K562 (cell line): Measurements from ENCODE around the gene PRR19. TPM values are rescaled to one million over a fixed set of nuclear protein-coding genes. Genes with fewer than 3 reads are reported as not detected.
A peak's percentile ranks its signal among the peaks of the same experiment; 100 is the strongest.

ENCODE experiments used
- ATAC-seq: fragments of 200-7000 bp; cut with Tn5 transposase; 3 replicates; pipeline ENCODE4 v1.9.1; 2020; ENCODE audit warnings: moderate library complexity
- BruUV-seq: library from RNA; stranded (reverse); fragments of 400-500 nt; replicated peaks from 2 replicates; lab custom pipeline; 2021; lab: Mats Ljungman, UMichigan
- CTCF ChIA-PET: fragments of 300-600 bp; formaldehyde crosslinking; extraction: SDS; loops from one replicate; lab custom pipeline; 2021; ENCODE audit warnings: low intra/inter-chr PET ratio; lab: Yijun Ruan, JAX
- POLR2A ChIA-PET: fragments of 300-600, 350-650 bp; sonication (Branson Sonifier 250); formaldehyde crosslinking; extraction: SDS; loops from one replicate; lab custom pipeline; 2021; ENCODE audit warnings: antibody characterized with exemption, inconsistent platforms; lab: Yijun Ruan, JAX
- DNase-seq, 4 experiments: peaks; one replicate each; pipeline versions ENCODE4 v3.0.0 to v3.0.0-alpha.2; 2011 to 2018; ENCODE audit warnings: low spot score in 3 of 4, mixed read lengths in 3 of 4; ENCODE audit errors: extremely low read depth in 1 of 4
- FAIRE-seq: peaks from 2 replicates; lab custom pipeline; 2011; peaks lifted over from hg19 to GRCh38; lab: Jason Lieb, UNC
- H2AFZ ChIP-seq: 2 replicates; pipeline ENCODE4 v1.6.0; 2011; ENCODE audit warnings: low read depth, low read length, control low read depth, inconsistent platforms
- H3K27ac ChIP-seq: fragments of 200-600 bp; 3 replicates; pipeline ENCODE4 v1.8.0; 2011; ENCODE audit warnings: low read depth, mild to moderate bottlenecking, control low read depth, inconsistent platforms, low read length, moderate library complexity, mixed read lengths; ENCODE audit errors: extremely low read depth
- H3K27me3 ChIP-seq, 2 experiments: fragments of 300-600 bp in 1 of 2; 2 replicates in 1 of 2; 3 replicates in 1 of 2; pipeline versions ENCODE4 v1.6.0 to v1.8.0; 2011; ENCODE audit warnings: inconsistent platforms in 2 of 2, low read length in 2 of 2, mild to moderate bottlenecking in 1 of 2, mixed read lengths in 1 of 2, moderate library complexity in 1 of 2; ENCODE audit not compliant: control insufficient read depth in 2 of 2, insufficient read depth in 2 of 2
- H3K36me3 ChIP-seq: fragments of 300-600 bp; 3 replicates; pipeline ENCODE4 v1.8.0; 2011; ENCODE audit warnings: mild to moderate bottlenecking, low read length, inconsistent platforms; ENCODE audit not compliant: control insufficient read depth, insufficient read depth
- H3K4me1 ChIP-seq, 2 experiments: fragments of 200-600 bp in 1 of 2; replicated peaks in 1 of 2; 2 replicates in 1 of 2; 3 replicates in 1 of 2; pipeline versions ENCODE4 v1.5.1 to v1.8.0; 2011; ENCODE audit warnings: inconsistent platforms in 2 of 2, low read length in 2 of 2, mild to moderate bottlenecking in 1 of 2, mixed read lengths in 1 of 2, moderate library complexity in 1 of 2; ENCODE audit not compliant: control insufficient read depth in 2 of 2, insufficient read depth in 2 of 2
- H3K4me2 ChIP-seq: 2 replicates; pipeline ENCODE4 v1.6.1; 2011; ENCODE audit warnings: low read length, control low read depth, inconsistent platforms, mixed read lengths; ENCODE audit not compliant: insufficient read depth
- H3K4me3 ChIP-seq: fragments of 200-600 bp; sonication (generic), shearing (Covaris generic); 2 replicates; pipeline ENCODE4 v1.5.1; 2016; ENCODE audit warnings: control low read depth, inconsistent platforms
- H3K79me2 ChIP-seq: fragments of 200-600 bp; 3 replicates; pipeline ENCODE4 v1.8.0; 2011; ENCODE audit warnings: low read length, inconsistent platforms; ENCODE audit not compliant: control insufficient read depth, insufficient read depth
- H3K9ac ChIP-seq, 2 experiments: 2 replicates each; pipeline versions ENCODE4 v1.6.0 to v1.6.1; 2011; ENCODE audit warnings: low read depth in 2 of 2, low read length in 2 of 2, control low read depth in 1 of 2, inconsistent platforms in 1 of 2, mild to moderate bottlenecking in 1 of 2, mixed read lengths in 1 of 2; ENCODE audit not compliant: insufficient read depth in 1 of 2
- H3K9me1 ChIP-seq: one replicate; pipeline ENCODE4 v1.6.0; 2011; ENCODE audit warnings: inconsistent platforms, mild to moderate bottlenecking, low read length, moderate library complexity; ENCODE audit not compliant: control insufficient read depth, insufficient read depth
- H3K9me3 ChIP-seq: replicated peaks from 2 replicates; pipeline ENCODE4 v1.5.1; 2011; ENCODE audit warnings: low read depth, low read length, inconsistent platforms; ENCODE audit not compliant: control insufficient read depth, insufficient read depth
- H4K20me1 ChIP-seq: replicated peaks from 2 replicates; pipeline ENCODE4 v1.6.1; 2011; ENCODE audit warnings: low read length, inconsistent platforms, mixed read lengths; ENCODE audit not compliant: control insufficient read depth, insufficient read depth
- CREM ChIP-seq: IDR thresholded peaks from 2 replicates; pipeline ENCODE4 v1.6.1; 2014; ENCODE audit warnings: antibody characterized with exemption, low read depth
- CSDE1 ChIP-seq, 2 experiments: fragments of 450-650 bp; IDR thresholded peaks; 2 replicates each; pipeline ENCODE4 v1.6.1; 2016; ENCODE audit warnings: mild to moderate bottlenecking in 1 of 2
- ELF2 ChIP-seq: fragments of 250-450 bp; sonication (Bioruptor Pico); IDR thresholded peaks from 2 replicates; pipeline ENCODE4 v1.5.0; 2021; ENCODE audit warnings: mild to moderate bottlenecking
- EP300 ChIP-seq: IDR thresholded peaks from 2 replicates; pipeline ENCODE4 v1.6.1; 2012; ENCODE audit warnings: low read length, improper control_type of control experiment
- FOXJ2 ChIP-seq: fragments of 200-800 bp; sonication (Bioruptor generic); IDR thresholded peaks from 2 replicates; pipeline ENCODE4 v1.6.1; 2016; ENCODE audit warnings: missing genetic modification characterization, missing compliant biosample characterization
- HDAC3 ChIP-seq: fragments of 450-650 bp; IDR thresholded peaks from 2 replicates; pipeline ENCODE4 v1.6.1; 2018; ENCODE audit warnings: borderline replicate concordance, mild to moderate bottlenecking, moderate library complexity; ENCODE audit not compliant: partially characterized antibody
- HDAC8 ChIP-seq: fragments of 450-650 bp; IDR thresholded peaks from 2 replicates; pipeline ENCODE4 v1.6.1; 2016; ENCODE audit warnings: mild to moderate bottlenecking, missing genetic modification characterization, moderate library complexity, missing compliant biosample characterization
- KDM2B ChIP-seq: fragments of 250-450 bp; sonication (Bioruptor Pico); IDR thresholded peaks from 2 replicates; pipeline ENCODE4 v1.8.0; 2021; ENCODE audit warnings: mild to moderate bottlenecking, moderate library complexity
- MEF2A ChIP-seq: IDR thresholded peaks from 2 replicates; pipeline ENCODE4 v1.6.1; 2011; ENCODE audit warnings: low read depth, mild to moderate bottlenecking, low read length, moderate library complexity; ENCODE audit not compliant: control insufficient read depth
- MIER1 ChIP-seq: fragments of 450-650 bp; IDR thresholded peaks from 2 replicates; pipeline ENCODE4 v1.6.1; 2016; ENCODE audit warnings: antibody characterized with exemption, mild to moderate bottlenecking, low read depth
- MLX ChIP-seq, 2 experiments: fragments of 450-650 bp in 1 of 2; sonication (generic) in 1 of 2; formaldehyde crosslinking; conservative IDR thresholded peaks; 2 replicates each; pipeline versions ENCODE4 v1.4.0 to v1.8.1; 2020 to 2022; ENCODE audit warnings: mild to moderate bottlenecking in 1 of 2, missing genetic modification reagents in 1 of 2
- NFATC3 ChIP-seq: fragments of 450-650 bp; IDR thresholded peaks from 2 replicates; pipeline ENCODE4 v1.6.1; 2017; ENCODE audit warnings: mild to moderate bottlenecking
- RCOR1 ChIP-seq, 2 experiments: IDR thresholded peaks; 2 replicates each; pipeline ENCODE4 v1.6.1; 2012; ENCODE audit warnings: low read depth in 2 of 2, low read length in 2 of 2, borderline replicate concordance in 1 of 2, improper control_type of control experiment in 1 of 2
- XRCC3 ChIP-seq: fragments of 450-650 bp; IDR thresholded peaks from 2 replicates; pipeline ENCODE4 v1.6.1; 2017; ENCODE audit warnings: mild to moderate bottlenecking, moderate library complexity
- ZNF12 ChIP-seq: sonication (generic); formaldehyde crosslinking; IDR thresholded peaks from 2 replicates; pipeline ENCODE4 v1.4.0; 2020; ENCODE audit warnings: mild to moderate bottlenecking, missing genetic modification reagents
- ZNF184 ChIP-seq: sonication (generic); formaldehyde crosslinking; IDR thresholded peaks from 2 replicates; pipeline ENCODE4 v1.5.0; 2020; ENCODE audit warnings: missing genetic modification reagents
- ZNF584 ChIP-seq: fragments of 200-800 bp; sonication (Bioruptor generic); IDR thresholded peaks from 2 replicates; pipeline ENCODE4 v1.6.1; 2016; ENCODE audit warnings: low read depth, mild to moderate bottlenecking, missing genetic modification characterization, missing compliant biosample characterization
- ZNF586 ChIP-seq: fragments of 450-650 bp; formaldehyde crosslinking; conservative IDR thresholded peaks from 2 replicates; pipeline ENCODE4 v1.4.0; 2020; ENCODE audit warnings: mild to moderate bottlenecking, moderate library complexity
- WGBS: fragments of 100-300 bp; shearing (Covaris generic); methylation state at CpG from one replicate; pipeline ENCODE4 v1.1.6; 2016; ENCODE audit warnings: low coverage, mixed read lengths; ENCODE audit not compliant: insufficient coverage; ENCODE audit errors: missing lambda C conversion rate; 5-methylcytosine and 5-hydroxymethylcytosine counted together
- in situ Hi-C: fragments of 300-500 bp; cut with MboI; formaldehyde crosslinking; loops from 4 replicates; pipeline ENCODE4 v1.15.0; 2018; ENCODE audit warnings: inconsistent platforms, mixed read lengths
- intact Hi-C: fragments of 100-400 bp; cut with micrococcal nuclease; formaldehyde crosslinking; loops from 2 replicates; pipeline ENCODE4 v1.14.2; 2022
- polyA plus RNA-seq, 8 experiments: library from polyadenylated mRNA; depleted of rRNA in 4 of 8; stranded (reverse) in 5 of 8; unstranded in 3 of 8; fragments of >200 nt; fragmentation: Nextera tagmentation in 2 of 8; fragmentation: Illumina TruSeq in 1 of 8; extraction: Ambion mirVana in 2 of 8; extraction: Trizol in 1 of 8; gene quantifications; 2 replicates each; pipeline versions ENCODE4 v1.2.1 to v1.2.3, GENCODE V29; 2011 to 2014; ENCODE audit warnings: inconsistent platforms in 1 of 8, missing spikeins in 1 of 8
- total RNA-seq, 7 experiments: library from RNA; depleted of rRNA in 6 of 7; stranded (reverse); fragments of >200 nt in 6 of 7; fragmentation: Illumina TruSeq in 2 of 7; extraction: Trizol in 2 of 7; gene quantifications; 2 replicates each; pipeline versions ENCODE4 v1.2.1 to v1.2.3, GENCODE V29; 2011 to 2021; ENCODE audit warnings: low replicate concordance in 1 of 7

PRR19 gene
- total and polyA plus RNA-seq, 9 of the 15 experiments (the other 6 are each of a cell fraction or from before 2014, with no cell fraction given): 0.10 to 1.6 (median 0.54) TPM

- TF ChIP-seq MLX (CRISPR knock-in tag; conservative IDR thresholded peaks at IDR 0.05): no peak
- no peak for TF ChIP-seq ZNF586
- no peak for TF ChIP-seq EP300
Measured at GRCh38 chr19:42322305-42322704, 20.4 kb downstream of the PRR19 start (continued).

DNA sequence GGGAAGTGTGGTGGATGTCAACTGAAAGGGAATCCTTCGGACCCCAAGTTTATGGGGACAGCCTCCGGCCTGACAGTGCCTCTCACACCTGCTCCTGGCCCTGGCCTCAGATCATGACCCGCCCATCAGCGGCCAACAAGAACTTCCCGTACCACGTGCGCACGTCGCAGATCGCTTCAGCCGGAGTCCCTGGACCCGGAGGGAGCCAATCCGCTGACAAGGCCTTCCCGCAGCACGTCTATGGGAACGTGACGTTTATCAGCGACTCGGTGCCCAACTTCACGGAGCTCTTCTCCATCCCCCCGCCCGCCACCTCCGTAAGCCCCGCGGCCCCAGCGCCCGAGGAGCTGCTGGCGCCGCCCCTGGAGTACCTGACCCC, 21.5 kb downstream of the PRR19 start:
- H4K20me1 ChIP-seq: no peaks in the 10 kb centered on the region
- H3K27ac ChIP-seq: no peak overlapping the region
- no peak overlapping the region for H3K4me2 ChIP-seq
- POLR2A ChIA-PET: no interaction called here
- no peak overlapping the region for H3K4me3 ChIP-seq
- H3K27me3 ChIP-seq: peaks cover 0 to 2% of the 10 kb centered on the region in 2 experiments; a peak in 1 of 5 replicates
- H3K4me1 ChIP-seq: peaks cover 8 to 27% of the 10 kb centered on the region in 2 experiments; a peak in 4 of 5 replicates
- ATAC-seq: no peak
- no peak for DNase-seq
- in situ Hi-C loops: loop anchor here (10.0 kb wide), 1 partner anchor 189 kb away; the partner anchor contains the start of gene POU2F2
- peaks cover 20% of the 10 kb centered on the region for H3K79me2 ChIP-seq
- H2AFZ ChIP-seq: no peak overlapping the region
- H3K9me3 ChIP-seq: no peaks in the 10 kb centered on the region
- H3K9me1 ChIP-seq: no peaks in the 10 kb centered on the region
- WGBS: 67% methylated on average over 10 of the region's 29 CpGs
- intact Hi-C loops: loop anchor here (10.0 kb wide), 2 partner anchors 111 to 189 kb away; partner anchors contain the start of gene POU2F2
- CTCF ChIA-PET: no interaction called here
- no peaks in the 10 kb centered on the region for H3K36me3 ChIP-seq
- no peak for FAIRE-seq
- no TSS peak for BruUV-seq
- peak overlapping the region in 1 of 2 experiments; percentile 27; a peak in 2 of 4 replicates for H3K9ac ChIP-seq
- TF ChIP-seq RCOR1 (IDR thresholded peaks at IDR 0.05; ENCODE audit: borderline replicate concordance in 1 of 2, low read depth in 2 of 2, low read length in 2 of 2): no peak
- no peak for TF ChIP-seq ZNF12 (CRISPR knock-in tag)
- TF ChIP-seq HDAC8: no peak
- no peak for TF ChIP-seq CREM
- no peak for TF ChIP-seq HDAC3
- TF ChIP-seq ZNF184: no peak
- no peak for TF ChIP-seq NFATC3
- TF ChIP-seq MIER1: no peak
- TF ChIP-seq ELF2 (CRISPR knock-in tag): no peak
- no peak for TF ChIP-seq FOXJ2
- TF ChIP-seq MEF2A: no peak
- no peak for TF ChIP-seq KDM2B (CRISPR knock-in tag)
- TF ChIP-seq ZNF584 (CRISPR knock-in tag): no peak
- no peak for TF ChIP-seq XRCC3
- no peak for TF ChIP-seq CSDE1 (IDR thresholded peaks at IDR 0.05)
